Embryonic facial prominence (tissue), 1 donor: ENCODE results near the gene DNAJA4.

Experiments used
- DNase-seq: peaks from one replicate; pipeline ENCODE4 v3.0.0-alpha.2; 2016; ENCODE audit errors: extremely low spot score

Gene DNAJA4

GRCh38 chr15:78280319-78281072 lies 16.1 kb downstream of the DNAJA4 start:
- no peak for DNase-seq

DNA sequence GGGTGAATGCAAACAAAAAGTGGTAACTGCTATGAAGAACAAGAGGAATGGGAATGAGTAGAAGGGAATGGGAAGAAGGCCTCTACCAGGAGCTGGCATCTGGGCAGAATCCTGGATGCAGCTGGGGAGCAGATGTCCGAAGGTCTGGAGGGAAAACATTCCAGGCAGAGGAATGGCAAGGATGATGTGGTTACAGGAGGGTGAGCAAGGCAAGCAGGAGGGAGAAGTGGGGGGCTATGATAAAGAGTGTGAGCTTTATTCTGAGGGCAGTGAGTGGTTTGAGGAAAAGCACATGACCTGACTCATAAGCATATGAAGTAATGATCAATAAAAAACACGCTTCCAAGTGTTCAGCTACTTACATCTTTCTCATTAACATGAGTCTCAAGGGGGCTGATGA lies 18.0 kb downstream of the DNAJA4 start:
- DNase-seq, result no peak

GRCh38 chr15:78284758-78285157 lies 20.4 kb downstream of the DNAJA4 start:
- DNase-seq, result no peak

DNA sequence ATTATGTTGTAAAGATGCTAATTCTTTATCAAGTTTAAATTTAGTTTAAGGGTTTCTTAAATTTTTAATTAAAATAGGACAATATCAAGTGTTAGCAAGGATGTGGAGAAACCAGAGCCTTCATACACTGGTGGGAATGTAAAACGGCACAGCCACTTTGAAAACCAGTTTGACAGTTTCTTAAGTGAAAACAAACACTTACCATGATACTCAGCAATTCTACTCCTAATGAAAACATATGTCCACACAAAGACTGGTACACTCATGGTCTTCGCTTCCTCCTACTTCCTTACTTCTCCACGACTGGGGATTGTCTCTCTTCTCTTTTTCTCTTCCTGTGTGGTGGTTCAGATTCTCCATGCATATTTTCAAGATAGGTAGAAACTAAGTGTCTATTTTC lies 25.9 kb downstream of the DNAJA4 start:
- no peak for DNase-seq

DNA sequence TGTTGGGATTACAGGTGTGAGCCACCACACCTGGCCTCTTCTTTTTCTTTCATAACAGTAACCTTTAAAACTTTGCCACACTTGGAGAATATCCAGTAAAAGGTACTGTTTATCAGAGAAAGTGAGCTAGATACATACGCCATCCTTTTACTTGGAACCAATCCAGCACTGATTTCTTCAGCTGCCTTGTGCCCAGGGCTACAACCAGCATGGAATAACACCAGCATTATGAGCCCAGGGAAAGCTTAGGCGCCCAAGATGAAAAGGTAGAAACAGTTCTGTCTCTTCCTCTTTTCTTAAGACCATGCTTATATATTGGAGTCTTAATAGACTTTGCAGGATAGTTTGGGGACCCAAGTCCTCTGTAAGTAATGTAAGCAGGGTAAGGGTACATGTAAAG lies 26.7 kb downstream of the DNAJA4 start:
- DNase-seq, result no peak

- DNase-seq, result no peak
Observed at GRCh38 chr15:78291698-78292097, 27.3 kb downstream of the DNAJA4 start.

- no peak for DNase-seq
Observed at GRCh38 chr15:78292219-78292618, 27.9 kb downstream of the DNAJA4 start.

GRCh38 chr15:78299101-78299930 lies 35.0 kb downstream of the DNAJA4 start, which contains the start of gene SKIC8:
TSS of gene SKIC8 (minus strand) at chr15:78299609. CDS start at chr15:78295686, 3,923 bp downstream.
- DNase-seq, result peak; percentile 90

GRCh38 chr15:78301326-78301725 lies 37.0 kb downstream of the DNAJA4 start:
- DNase-seq, result no peak

DNA sequence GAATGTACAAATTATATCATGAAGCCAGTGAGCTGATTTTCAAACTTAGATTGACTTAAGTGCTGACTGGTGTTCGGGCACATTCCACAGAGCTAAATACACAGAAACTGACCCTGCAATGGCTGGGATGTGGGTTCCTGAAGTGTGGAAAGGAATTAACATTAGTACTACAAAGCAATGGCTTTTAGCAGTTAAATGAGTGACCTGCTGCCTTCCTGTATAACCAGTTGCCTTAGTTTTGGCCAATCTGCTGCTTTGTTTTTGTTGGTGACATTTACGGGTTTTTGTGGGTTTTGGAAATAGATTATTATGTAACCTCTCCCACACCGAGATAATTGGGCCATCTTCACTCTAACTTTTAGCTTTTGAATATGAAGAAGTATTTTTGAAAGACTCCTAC lies 37.5 kb downstream of the DNAJA4 start:
- DNase-seq, result no peak

GRCh38 chr15:78302579-78303312 lies 38.4 kb downstream of the DNAJA4 start:
- DNase-seq, result no peak

DNA sequence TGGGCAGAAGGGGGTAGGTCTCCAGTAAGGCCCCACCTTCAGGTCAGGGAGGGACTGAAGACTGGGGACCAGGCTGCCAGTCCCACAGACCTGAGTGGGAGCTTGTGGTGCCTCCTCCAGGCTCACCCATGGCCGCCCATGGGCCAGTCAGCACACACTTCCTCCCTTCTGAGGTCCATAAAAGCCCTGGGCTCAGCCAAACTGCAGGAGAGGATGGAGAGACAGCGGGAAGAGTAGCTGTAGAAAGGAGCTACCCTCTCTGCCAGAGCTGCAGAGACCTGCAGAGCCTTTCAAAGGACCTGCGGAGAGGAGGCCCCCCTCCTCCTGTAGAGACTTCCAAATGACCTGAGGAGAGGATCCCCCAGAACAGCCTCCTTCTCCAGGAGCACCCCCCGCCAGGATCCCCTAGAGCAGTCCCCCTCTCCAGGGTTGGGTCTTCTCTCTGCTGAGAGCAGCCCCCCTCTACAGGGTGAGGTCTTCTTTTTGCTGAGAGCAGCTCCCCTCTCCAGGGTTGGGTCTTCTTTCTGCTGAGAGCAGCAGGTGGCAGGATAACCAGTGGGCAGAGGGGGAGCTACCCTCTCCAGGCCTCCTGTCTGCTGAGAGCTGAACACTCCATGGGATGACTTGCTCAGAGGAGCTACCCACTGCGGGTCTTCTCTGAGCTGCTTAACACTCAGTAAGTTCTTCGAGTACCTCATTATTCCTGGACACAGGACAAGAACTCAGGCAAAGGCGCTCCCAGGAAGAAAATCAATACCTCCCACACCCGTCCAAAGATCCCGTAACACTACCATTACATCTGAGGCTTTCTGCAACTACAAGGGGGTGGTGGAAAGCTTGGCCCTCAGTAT lies 40.1 kb downstream of the DNAJA4 start:
- DNase-seq, result no peak

DNA sequence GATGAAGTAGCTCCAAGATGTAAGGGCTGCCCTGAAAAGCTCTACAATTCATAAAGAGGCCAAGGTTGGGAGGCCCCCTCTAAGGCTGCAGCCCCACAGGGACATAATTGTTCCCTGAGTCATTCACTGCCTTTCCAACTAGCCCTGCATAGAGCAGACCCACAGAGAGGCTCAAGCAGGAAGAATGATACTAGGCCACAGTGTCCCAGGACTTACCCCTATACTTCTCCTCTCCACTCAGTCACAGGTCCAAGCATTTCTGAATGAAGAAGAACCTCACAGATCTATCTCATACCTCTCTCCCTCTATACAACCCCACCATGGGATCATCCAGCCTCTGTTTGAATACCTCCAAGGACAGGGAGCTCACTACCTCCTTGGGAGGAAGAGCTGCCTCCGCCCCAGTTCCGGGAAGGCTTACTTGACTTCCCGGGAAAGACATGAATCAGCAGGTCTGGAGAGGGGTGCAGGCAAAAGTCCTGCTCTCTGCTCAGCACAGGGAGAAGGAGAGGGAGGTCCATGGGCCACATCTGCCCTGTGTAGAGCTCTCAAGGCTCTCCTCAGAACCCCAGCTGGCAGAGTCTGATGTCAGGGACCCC lies 41.9 kb downstream of the DNAJA4 start:
- DNase-seq, result no peak

DNA sequence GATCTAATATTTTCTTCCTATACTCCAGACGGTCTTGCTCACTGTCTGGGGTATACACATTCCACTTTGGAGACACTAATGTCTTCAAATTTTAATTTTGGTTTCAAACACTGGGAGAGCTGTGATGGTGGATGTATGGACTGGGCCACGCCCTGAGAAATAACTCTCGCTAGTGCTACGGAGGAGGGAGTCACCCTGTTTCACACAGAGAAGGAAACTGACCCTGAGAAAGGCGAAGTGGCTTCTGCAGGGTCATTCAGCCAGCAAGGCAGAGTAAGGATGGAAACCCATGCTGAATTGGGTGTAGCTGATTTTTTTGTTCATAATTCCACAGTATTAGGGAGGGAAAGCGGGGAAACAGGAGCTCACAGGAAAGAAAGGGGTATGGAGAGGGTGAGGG lies 43.6 kb downstream of the DNAJA4 start:
- DNase-seq, result no peak

DNA sequence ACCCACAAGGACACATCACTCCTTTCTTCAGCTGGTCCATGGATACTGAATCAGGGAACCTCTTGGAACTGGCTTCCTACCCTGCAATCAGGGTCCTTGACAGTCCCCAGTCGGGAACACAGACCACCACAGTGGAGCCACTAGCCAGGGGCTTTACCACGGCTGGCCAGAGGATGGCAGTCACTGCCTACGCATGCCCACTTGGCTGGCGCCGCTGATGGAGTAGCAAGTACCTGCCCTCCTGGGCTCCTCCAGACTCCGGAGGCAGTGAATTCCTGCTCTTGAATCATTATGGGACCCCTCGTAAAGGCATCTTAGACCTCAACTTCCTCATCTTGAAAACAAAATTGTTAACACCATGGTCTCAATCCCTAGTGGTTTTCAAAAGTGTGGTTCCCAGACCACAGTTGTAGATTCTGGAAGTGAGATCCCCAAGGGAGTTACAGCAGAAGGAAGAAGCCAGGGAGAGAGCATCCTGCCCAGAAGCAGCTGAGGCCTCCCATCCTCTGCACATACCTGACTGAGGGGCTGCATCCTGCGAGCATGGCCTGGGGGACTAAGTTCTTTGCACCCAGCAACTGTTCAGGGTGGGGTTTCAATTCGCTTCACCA lies 44.2 kb downstream of the DNAJA4 start:
- peak; percentile 69 for DNase-seq

- DNase-seq, result no peak
Observed at GRCh38 chr15:78311292-78311691, 46.9 kb downstream of the DNAJA4 start.

DNA sequence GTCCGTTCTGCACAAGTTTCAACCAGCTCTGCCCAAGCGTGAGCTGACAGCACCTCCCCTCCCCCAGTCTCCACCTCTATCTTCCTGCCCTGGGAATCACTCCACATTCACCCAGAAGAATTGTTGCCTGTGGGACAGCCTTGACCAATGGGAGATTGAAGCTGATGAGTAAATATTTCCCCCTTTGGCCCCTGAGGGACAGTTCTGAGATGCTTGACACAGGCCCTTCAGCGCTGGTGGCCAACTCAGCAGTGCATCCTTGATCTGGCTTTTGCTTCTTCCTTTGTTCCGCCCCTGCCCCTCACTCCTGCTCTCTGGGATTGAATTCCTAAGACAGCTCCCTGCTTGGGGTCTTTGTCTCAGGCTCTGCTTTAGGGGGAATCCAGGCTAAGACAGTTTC lies 48.2 kb downstream of the DNAJA4 start:
- DNase-seq, result no peak

DNA sequence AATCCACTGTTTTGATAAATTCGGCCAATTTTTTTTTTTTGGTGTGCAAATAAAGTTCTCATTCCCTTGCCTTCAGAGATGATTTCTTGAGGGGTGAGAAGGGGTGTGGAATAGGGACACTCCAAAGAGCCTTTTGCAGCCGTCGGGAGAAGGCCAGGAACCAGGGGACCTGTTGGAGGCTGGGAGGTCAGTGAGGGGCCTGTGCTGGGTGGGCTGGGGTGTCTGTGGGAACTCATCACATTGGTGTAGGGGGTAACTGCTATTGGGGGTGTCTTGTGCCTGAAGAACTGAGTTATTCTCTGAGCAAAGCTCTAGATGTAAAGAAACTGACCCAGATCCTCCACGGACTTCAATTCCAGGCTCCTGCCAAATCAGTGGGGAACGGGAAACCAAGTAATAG lies 48.6 kb downstream of the DNAJA4 start:
- no peak for DNase-seq

- DNase-seq, result no peak
Observed at GRCh38 chr15:78313383-78313782, 49.0 kb downstream of the DNAJA4 start.

DNA sequence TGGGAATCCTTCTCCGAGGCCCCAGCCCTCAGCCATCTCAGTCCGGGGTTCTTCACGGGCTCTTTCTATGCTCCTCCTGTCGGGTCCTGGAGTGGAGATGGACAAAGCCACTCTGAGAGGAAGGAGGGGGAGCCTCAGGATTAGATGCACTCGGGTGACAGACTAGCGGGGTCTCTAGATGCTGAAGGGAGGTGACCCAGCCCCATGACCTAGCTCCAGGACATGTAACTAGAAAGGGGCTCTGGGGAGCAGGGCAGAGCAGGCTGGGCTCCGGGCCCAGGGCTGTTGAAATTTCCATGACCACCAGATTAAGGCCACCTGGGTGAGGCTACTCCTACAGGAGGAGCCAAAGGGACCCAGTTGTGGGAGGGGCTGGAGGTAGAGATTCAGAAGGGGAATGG lies 49.8 kb downstream of the DNAJA4 start:
- no peak for DNase-seq
